Spleen (tissue), 7 donors: ENCODE results near the gene PDLIM5.

ENCODE experiments used
- CTCF ChIP-seq, 11 experiments: fragments of 200-600 bp in 7 of 11; fragments of 450-650 bp in 4 of 11; sonication (generic) in 4 of 11; IDR thresholded peaks in 8 of 11; conservative IDR thresholded peaks in 3 of 11; 1 replicate in 7 of 11; 2 replicates in 4 of 11; pipeline versions ENCODE4 v1.4.0 to v1.8.0; 2016 to 2021; ENCODE audit warnings: antibody characterized with exemption in 11 of 11, inconsistent platforms in 4 of 11, mild to moderate bottlenecking in 1 of 11
- POLR2A ChIP-seq, 3 donors: fragments of 450-650 bp; IDR thresholded peaks; one replicate each; pipeline ENCODE4 v1.5.1; 2017; ENCODE audit warnings: antibody characterized with exemption in 3 of 3, mild to moderate bottlenecking in 1 of 3
- donor health status: DM: no; HTN: no; CAD: no; lungs with moderate emphysema.
- donor health status: DM: no; HTN: no; CAD: no.
- donor health status: DM: no; HTN: no; CAD: no.

- no peak for TF ChIP-seq POLR2A (IDR thresholded peaks at IDR 0.05)
- TF ChIP-seq CTCF (IDR thresholded peaks at IDR 0.05 in 8 of 11, conservative IDR thresholded peaks at IDR 0.05 in 3 of 11): no peak
Measured at GRCh38 chr4:94415448-94415847, 36.3 kb upstream of the PDLIM5 start.
